ENCODE results near the gene TRIM6.
"Not testable (repeated sequence)": the region's sequence is repeated elsewhere in the genome, so short reads cannot be mapped to it uniquely, and the experiment has no call there.

Gene TRIM6, protein sequence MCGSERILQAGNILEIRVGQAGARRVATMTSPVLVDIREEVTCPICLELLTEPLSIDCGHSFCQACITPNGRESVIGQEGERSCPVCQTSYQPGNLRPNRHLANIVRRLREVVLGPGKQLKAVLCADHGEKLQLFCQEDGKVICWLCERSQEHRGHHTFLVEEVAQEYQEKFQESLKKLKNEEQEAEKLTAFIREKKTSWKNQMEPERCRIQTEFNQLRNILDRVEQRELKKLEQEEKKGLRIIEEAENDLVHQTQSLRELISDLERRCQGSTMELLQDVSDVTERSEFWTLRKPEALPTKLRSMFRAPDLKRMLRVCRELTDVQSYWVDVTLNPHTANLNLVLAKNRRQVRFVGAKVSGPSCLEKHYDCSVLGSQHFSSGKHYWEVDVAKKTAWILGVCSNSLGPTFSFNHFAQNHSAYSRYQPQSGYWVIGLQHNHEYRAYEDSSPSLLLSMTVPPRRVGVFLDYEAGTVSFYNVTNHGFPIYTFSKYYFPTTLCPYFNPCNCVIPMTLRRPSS

DNA sequence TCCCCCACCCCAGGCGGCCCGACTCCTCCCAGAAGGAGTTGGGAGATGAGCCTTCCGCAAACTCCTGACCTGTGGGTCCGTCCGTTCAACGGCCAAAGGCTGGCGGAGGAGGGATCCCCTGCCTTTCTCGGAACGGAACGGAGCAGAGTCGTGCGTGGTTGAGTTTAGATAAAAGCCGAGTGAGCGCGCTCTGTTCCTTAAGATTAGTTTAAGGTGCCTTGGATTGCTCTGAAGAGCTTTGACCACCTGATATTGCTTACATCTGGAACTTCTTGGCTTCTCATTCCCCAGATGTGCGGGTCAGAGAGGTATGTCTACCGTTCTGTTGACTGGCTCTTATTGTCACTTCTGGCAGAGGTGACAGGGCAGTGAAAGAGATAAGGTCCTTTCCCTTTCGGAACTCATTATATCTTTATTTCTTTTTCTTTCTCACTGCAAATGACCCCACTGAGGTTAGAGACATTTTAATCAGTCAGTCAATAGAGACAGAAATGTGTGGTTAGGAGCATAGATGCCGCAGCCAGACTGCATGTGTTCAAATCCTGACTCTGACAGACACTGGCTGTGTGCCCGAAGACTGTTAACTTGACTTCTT lies at the start of gene TRIM6:
TRIM6 (plus strand) TSS at position 31 of the 595 bp plus-strand sequence; CDS start at position 292, 261 bp downstream.
- DNase-seq (ENCODE audit: insufficient read length, low spot score) = peak; percentile 12
- peak; percentile 85 for FAIRE-seq

- DNase-seq (ENCODE audit: insufficient read length, low spot score) (no peak), FAIRE-seq (no peak)
These were observed 48.5 kb upstream of the TRIM6 start for GRCh38 chr11:5547982-5548381.

GRCh38 chr11:5548440-5548839 lies 48.0 kb upstream of the TRIM6 start, which contains the start of gene OR52H1:
Gene OR52H1 (minus strand): TSS chr11:5548540. CDS start chr11:5545505, 3,035 bp downstream.
- FAIRE-seq = no peak
- DNase-seq (ENCODE audit: insufficient read length, low spot score) = no peak

GRCh38 chr11:5550440-5551095 lies 45.9 kb upstream of the TRIM6 start:
- no peak for DNase-seq (ENCODE audit: insufficient read length, low spot score)
- no peak for FAIRE-seq

DNA sequence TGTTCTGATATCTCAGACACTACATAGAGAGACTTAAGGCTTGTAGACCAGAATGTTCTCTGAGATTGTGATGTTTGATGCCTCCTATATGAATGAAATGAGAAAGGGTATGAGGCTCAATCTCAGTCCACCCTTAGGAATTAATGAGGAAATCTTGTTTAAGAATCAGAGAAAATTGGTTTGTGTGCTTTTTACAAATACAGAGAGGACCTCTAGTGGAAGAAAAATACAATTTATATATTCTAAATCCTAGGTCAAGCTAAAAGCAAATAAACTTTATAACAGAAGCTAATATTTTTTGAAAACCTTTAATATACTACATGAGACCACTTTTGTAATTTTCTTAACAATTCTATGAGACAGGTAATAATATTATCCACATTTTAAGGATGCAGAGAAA lies 43.1 kb upstream of the TRIM6 start:
- FAIRE-seq (no peak), DNase-seq (ENCODE audit: insufficient read length, low spot score) (no peak)

GRCh38 chr11:5556596-5557188 lies 39.7 kb upstream of the TRIM6 start:
- FAIRE-seq (no peak), DNase-seq (ENCODE audit: insufficient read length, low spot score) (no peak)

GRCh38 chr11:5557751-5558150 lies 38.7 kb upstream of the TRIM6 start:
- FAIRE-seq = no peak
- DNase-seq (ENCODE audit: insufficient read length, low spot score) = no peak

GRCh38 chr11:5564259-5565019 lies 32.0 kb upstream of the TRIM6 start:
- DNase-seq (ENCODE audit: insufficient read length, low spot score) (no peak), FAIRE-seq (no peak)

DNA sequence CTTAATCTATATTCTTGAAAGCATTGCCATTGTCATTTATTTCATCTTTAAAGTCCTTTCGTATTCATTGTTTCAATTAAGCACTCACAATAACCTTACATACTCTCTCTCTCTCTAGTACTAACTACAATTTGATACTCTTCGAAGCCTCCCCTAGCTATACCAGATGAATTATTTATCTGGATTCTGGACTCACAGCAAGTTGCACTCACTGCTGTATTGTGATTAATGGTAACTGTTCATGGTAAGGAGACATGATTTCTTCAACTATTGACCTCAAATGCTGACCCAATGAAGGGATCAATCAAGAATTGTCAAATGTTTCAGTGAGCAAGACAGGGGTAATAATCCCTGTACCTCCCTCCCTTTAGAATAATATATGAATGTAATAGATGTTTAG lies 21.8 kb upstream of the TRIM6 start:
- no peak for DNase-seq (ENCODE audit: insufficient read length, low spot score)
- no peak for FAIRE-seq

GRCh38 chr11:5575152-5575551 lies 21.3 kb upstream of the TRIM6 start:
- FAIRE-seq = no peak
- DNase-seq (ENCODE audit: insufficient read length, low spot score) = no peak

GRCh38 chr11:5577101-5577500 lies 19.3 kb upstream of the TRIM6 start:
- DNase-seq (ENCODE audit: insufficient read length, low spot score) (no peak), FAIRE-seq (no peak)

DNA sequence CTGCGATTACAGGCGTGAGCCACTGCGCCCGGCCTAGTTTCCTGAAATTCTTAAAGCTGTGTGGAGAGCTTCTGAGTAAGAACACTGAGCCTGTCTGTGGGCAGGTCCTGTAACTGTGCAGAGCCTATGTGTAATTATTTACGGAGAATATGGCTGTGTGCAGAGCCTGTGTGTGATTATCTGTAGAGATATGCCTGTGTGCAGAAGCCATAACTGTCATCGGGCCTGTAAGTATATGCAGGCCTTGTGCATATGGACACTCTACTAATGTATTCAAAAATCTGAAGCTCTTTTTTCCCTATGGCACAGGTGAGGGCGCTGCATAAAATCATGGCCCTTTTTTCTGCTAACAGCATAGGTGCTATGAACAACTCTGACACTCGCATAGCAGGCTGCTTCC lies 15.9 kb upstream of the TRIM6 start, which contains the start of gene OR52B6:
OR52B6 (plus strand) TSS at position 301 of the 400 bp plus-strand sequence; CDS start at position 301, 0 bp downstream.
- FAIRE-seq = no peak
- DNase-seq (ENCODE audit: insufficient read length, low spot score) = no peak

DNA sequence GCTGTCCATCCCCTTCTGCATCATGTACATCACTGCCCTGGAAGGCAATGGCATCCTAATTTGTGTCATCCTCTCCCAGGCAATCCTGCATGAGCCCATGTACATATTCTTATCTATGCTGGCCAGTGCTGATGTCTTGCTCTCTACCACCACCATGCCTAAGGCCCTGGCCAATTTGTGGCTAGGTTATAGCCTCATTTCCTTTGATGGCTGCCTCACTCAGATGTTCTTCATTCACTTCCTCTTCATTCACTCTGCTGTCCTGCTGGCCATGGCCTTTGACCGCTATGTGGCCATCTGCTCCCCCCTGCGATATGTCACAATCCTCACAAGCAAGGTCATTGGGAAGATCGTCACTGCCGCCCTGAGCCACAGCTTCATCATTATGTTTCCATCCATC lies 15.4 kb upstream of the TRIM6 start:
- DNase-seq (ENCODE audit: insufficient read length, low spot score) (no peak), FAIRE-seq (no peak)

DNA sequence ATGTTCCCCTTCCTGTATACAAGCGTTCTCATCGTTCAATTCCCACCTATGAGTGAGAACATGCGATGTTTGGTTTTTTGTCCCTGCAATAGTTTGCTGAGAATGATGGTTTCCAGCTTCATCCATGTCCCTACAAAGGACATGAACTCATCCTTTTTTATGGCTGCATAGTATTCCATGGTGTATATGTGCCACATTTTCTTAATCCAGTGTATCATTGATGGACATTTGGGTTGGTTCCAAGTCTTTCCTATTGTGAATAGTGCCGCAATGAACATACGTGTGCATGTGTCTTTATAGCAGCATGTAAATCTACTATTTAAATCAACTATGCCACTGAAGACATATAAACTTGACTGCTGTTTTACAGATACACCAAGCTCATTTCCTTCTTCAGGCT lies 12.0 kb upstream of the TRIM6 start:
- DNase-seq (ENCODE audit: insufficient read length, low spot score); FAIRE-seq: not testable (repeated sequence)

GRCh38 chr11:5589906-5590305 lies 6.5 kb upstream of the TRIM6 start:
- DNase-seq (ENCODE audit: insufficient read length, low spot score); FAIRE-seq: not testable (repeated sequence)

GRCh38 chr11:5591613-5592012 lies 4.8 kb upstream of the TRIM6 start:
- FAIRE-seq = no peak
- DNase-seq (ENCODE audit: insufficient read length, low spot score) = no peak

- FAIRE-seq (no peak), DNase-seq (ENCODE audit: insufficient read length, low spot score) (no peak)
These were observed 3.8 kb upstream of the TRIM6 start for GRCh38 chr11:5592615-5593014.

GRCh38 chr11:5593146-5593545 lies 3.3 kb upstream of the TRIM6 start:
- FAIRE-seq = no peak
- no peak for DNase-seq (ENCODE audit: insufficient read length, low spot score)

GRCh38 chr11:5597953-5598352 lies 1.5 kb downstream of the TRIM6 start:
- DNase-seq (ENCODE audit: insufficient read length, low spot score) (no peak), FAIRE-seq (no peak)

DNA sequence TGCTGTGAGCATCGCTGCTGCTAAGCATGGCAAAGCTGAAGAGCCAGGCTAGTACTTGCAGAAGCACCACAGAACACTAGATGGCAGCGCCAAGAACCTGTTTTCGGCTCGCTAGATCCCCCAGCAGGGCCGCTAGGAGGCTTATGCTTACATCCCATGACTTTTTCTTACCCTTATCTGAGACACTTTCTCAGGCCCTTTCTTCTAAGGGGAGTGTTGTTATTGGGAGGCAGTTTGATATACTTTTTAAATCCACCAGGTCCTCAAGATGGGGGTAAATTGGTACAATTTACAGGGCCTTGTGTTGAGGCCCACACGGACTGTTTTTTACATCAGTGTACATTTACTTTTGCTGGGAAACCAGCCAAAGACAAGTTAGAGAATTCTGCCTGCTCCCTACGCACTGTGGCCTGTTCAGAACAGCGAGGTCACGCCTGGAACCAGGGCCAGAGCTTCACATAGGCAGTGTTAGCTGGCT lies 4.0 kb downstream of the TRIM6 start:
- FAIRE-seq (peak; percentile 95), DNase-seq (ENCODE audit: insufficient read length, low spot score) (peak; percentile 48)
